Progenitor cell of endocrine pancreas (in vitro differentiated cells): ENCODE results near the gene TBXAS1. TPM values are rescaled to one million over a fixed set of nuclear protein-coding genes. Genes with fewer than 3 reads are reported as not detected.

Experiments
- DNase-seq: peaks from one replicate; pipeline ENCODE4 v3.0.0; 2021; ENCODE audit warnings: low spot score; ENCODE audit not compliant: unreplicated experiment
- H3K27ac Mint-ChIP-seq: 2 replicates; pipeline ENCODE4 v1.8.0; 2021; ENCODE audit warnings: mild to moderate bottlenecking, moderate library complexity, mixed read lengths
- H3K27me3 Mint-ChIP-seq: 2 replicates; pipeline ENCODE4 v1.8.0; 2021; ENCODE audit warnings: mixed read lengths
- H3K36me3 Mint-ChIP-seq: 2 replicates; pipeline ENCODE4 v1.8.0; 2022; ENCODE audit warnings: mixed read lengths; ENCODE audit not compliant: insufficient read depth
- H3K4me1 Mint-ChIP-seq: 2 replicates; pipeline ENCODE4 v1.8.0; 2021; ENCODE audit warnings: low read depth, mixed read lengths
- H3K4me3 Mint-ChIP-seq: 2 replicates; pipeline ENCODE4 v1.8.0; 2021; ENCODE audit warnings: low read depth, mild to moderate bottlenecking, moderate library complexity, mixed read lengths
- H3K9me3 Mint-ChIP-seq: 2 replicates; pipeline ENCODE4 v1.8.0; 2021; ENCODE audit warnings: low read depth, mixed read lengths
- CTCF ChIP-seq: fragments of 200-600 bp; sonication (generic); IDR thresholded peaks from one replicate; pipeline ENCODE4 v1.5.0; 2021; ENCODE audit warnings: antibody characterized with exemption, mild to moderate bottlenecking; ENCODE audit not compliant: unreplicated experiment
- total RNA-seq: library from RNA; stranded (reverse); gene quantifications from 2 replicates; pipeline ENCODE4 v1.2.1, GENCODE V29; 2021

Gene TBXAS1
- total RNA-seq, 1 donor from 2014 or later = 10.4 TPM

- H3K36me3 Mint-ChIP-seq = peaks cover 15% of the 10 kb centered on the region
- DNase-seq = no peak
- no peak overlapping the region for H3K27ac Mint-ChIP-seq
- no peak overlapping the region for H3K4me3 Mint-ChIP-seq
- peaks cover 19% of the 10 kb centered on the region for H3K9me3 Mint-ChIP-seq
- peaks cover 3% of the 10 kb centered on the region for H3K4me1 Mint-ChIP-seq
- H3K27me3 Mint-ChIP-seq = peaks cover 2% of the 10 kb centered on the region
- no peak for TF ChIP-seq CTCF
Observed at GRCh38 chr7:139807009-139807408, 22.1 kb upstream of the TBXAS1 start.

DNA sequence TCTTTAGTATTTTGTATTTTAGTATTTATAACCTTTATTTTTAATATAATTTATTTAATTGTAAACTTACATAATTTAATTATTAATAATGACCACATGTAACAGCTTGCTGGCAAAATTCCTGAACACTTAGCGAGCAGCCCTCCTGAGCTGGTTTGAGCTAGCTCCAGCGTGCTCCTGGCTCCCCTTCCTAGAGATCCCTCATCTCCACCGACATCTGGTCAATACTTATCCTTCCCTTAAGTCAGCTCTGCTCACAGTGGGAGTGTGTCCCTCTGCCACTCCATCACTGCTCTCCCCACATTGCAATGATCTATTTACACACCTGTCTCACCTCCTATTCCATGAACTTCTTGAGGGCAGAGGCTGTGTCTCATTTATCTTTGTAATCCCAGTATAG is 20.6 kb upstream of the TBXAS1 start:
- TF ChIP-seq CTCF = no peak
- Mint-ChIP-seq H3K9me3 (peaks cover 8% of the 10 kb centered on the region), H3K36me3 (peaks cover 5% of the 10 kb centered on the region), H3K27me3 (peaks cover 2% of the 10 kb centered on the region), H3K27ac (peak overlapping the region; percentile 25), H3K4me1 (peaks cover 3% of the 10 kb centered on the region), H3K4me3 (no peak overlapping the region)
- DNase-seq = no peak

GRCh38 chr7:139808846-139809442 is 20.1 kb upstream of the TBXAS1 start:
- Mint-ChIP-seq H3K27ac (peak overlapping the region; percentile 25), H3K27me3 (peaks cover 2% of the 10 kb centered on the region), H3K4me1 (peaks cover 3% of the 10 kb centered on the region), H3K9me3 (peaks cover 8% of the 10 kb centered on the region), H3K4me3 (no peak overlapping the region), H3K36me3 (peaks cover 5% of the 10 kb centered on the region)
- no peak for DNase-seq
- TF ChIP-seq CTCF = no peak

- Mint-ChIP-seq H3K4me1 (peaks cover 3% of the 10 kb centered on the region), H3K36me3 (no peaks in the 10 kb centered on the region), H3K4me3 (no peak overlapping the region), H3K9me3 (no peaks in the 10 kb centered on the region), H3K27me3 (peaks cover 7% of the 10 kb centered on the region), H3K27ac (no peak overlapping the region)
- no peak for TF ChIP-seq CTCF
- no peak for DNase-seq
Observed at GRCh38 chr7:139811066-139811465, 18.0 kb upstream of the TBXAS1 start.

GRCh38 chr7:139813151-139813550 is 15.9 kb upstream of the TBXAS1 start:
- Mint-ChIP-seq H3K4me3 (no peak overlapping the region), H3K4me1 (peaks cover 3% of the 10 kb centered on the region), H3K27me3 (peaks cover 5% of the 10 kb centered on the region), H3K36me3 (no peaks in the 10 kb centered on the region), H3K9me3 (peaks cover 4% of the 10 kb centered on the region), H3K27ac (no peak overlapping the region)
- no peak for TF ChIP-seq CTCF
- no peak for DNase-seq
